NCI-H1417 (cell line): ENCODE results near the gene POU2F3.

ENCODE experiments used
- DNase-seq, 3 experiments: peaks; one replicate each; lab custom pipeline; 2025; lab: John Stamatoyannopoulos, UW

Gene POU2F3

GRCh38 chr11:120281143-120281795, 41.3 kb downstream of the POU2F3 start:
- no peak for DNase-seq

- no peak for DNase-seq
Measured at GRCh38 chr11:120283124-120283523, 43.2 kb downstream of the POU2F3 start.

- DNase-seq: no peak
Measured at GRCh38 chr11:120284272-120284671, 44.3 kb downstream of the POU2F3 start.

GRCh38 chr11:120285256-120285655, 45.3 kb downstream of the POU2F3 start:
- no peak for DNase-seq

- DNase-seq: no peak
Measured at GRCh38 chr11:120288021-120288420, 48.1 kb downstream of the POU2F3 start.

GRCh38 chr11:120289426-120289825, 49.5 kb downstream of the POU2F3 start:
- DNase-seq: no peak

GRCh38 chr11:120290956-120291355, 51.0 kb downstream of the POU2F3 start:
- no peak for DNase-seq

GRCh38 chr11:120293038-120293800, 53.3 kb downstream of the POU2F3 start:
- no peak for DNase-seq

GRCh38 chr11:120294096-120294495, 54.2 kb downstream of the POU2F3 start:
- DNase-seq: no peak

- DNase-seq: no peak
Measured at GRCh38 chr11:120295099-120295498, 55.2 kb downstream of the POU2F3 start.

- DNase-seq: no peak
Measured at GRCh38 chr11:120296554-120296953, 56.6 kb downstream of the POU2F3 start.

- no peak for DNase-seq
Measured at GRCh38 chr11:120298461-120298860, 58.5 kb downstream of the POU2F3 start.

- peak in 1 of 3 experiments; percentile 13 for DNase-seq
Measured at GRCh38 chr11:120302001-120302805, 62.3 kb downstream of the POU2F3 start.

GRCh38 chr11:120303004-120303637, 63.2 kb downstream of the POU2F3 start:
- DNase-seq: peak; percentile 64 to 88 (median 73)

GRCh38 chr11:120304526-120304925, 64.6 kb downstream of the POU2F3 start:
- no peak for DNase-seq

GRCh38 chr11:120305286-120305685, 65.3 kb downstream of the POU2F3 start:
- DNase-seq: no peak

GRCh38 chr11:120306519-120307242, 66.7 kb downstream of the POU2F3 start:
- no peak for DNase-seq

- DNase-seq: no peak
Measured at GRCh38 chr11:120307476-120307875, 67.5 kb downstream of the POU2F3 start.

GRCh38 chr11:120308081-120308480, 68.1 kb downstream of the POU2F3 start:
- no peak for DNase-seq

GRCh38 chr11:120310870-120311269, 70.9 kb downstream of the POU2F3 start:
- peak in 2 of 3 experiments; percentile 68 to 91 for DNase-seq

GRCh38 chr11:120314861-120315260, 74.9 kb downstream of the POU2F3 start:
- DNase-seq: no peak
